ENCODE data around the gene DNAL4. TPM values are rescaled to one million over a fixed set of nuclear protein-coding genes. Genes with fewer than 3 reads are reported as not detected.

The DNAL4 gene
- total RNA-seq, 6 experiments from 2014 or later, result 8.6 to 11.5 (median 9.8) TPM

GRCh38 chr22:38784856-38785255, 9.1 kb downstream of the DNAL4 start:
- Mint-ChIP-seq H3K27me3 (ENCODE audit: insufficient read depth) (no peaks in the 10 kb centered on the region), H3K9me3 (no peaks in the 10 kb centered on the region), H3K4me3 (no peak overlapping the region), H3K36me3 (ENCODE audit: low read depth) (peaks cover 12% of the 10 kb centered on the region), H3K27ac (no peak overlapping the region), H3K4me1 (ENCODE audit: low read depth) (peaks cover 28% of the 10 kb centered on the region)
- DNase-seq, result no peak
- no peak for TF ChIP-seq CTCF (IDR thresholded peaks at IDR 0.05)

DNA sequence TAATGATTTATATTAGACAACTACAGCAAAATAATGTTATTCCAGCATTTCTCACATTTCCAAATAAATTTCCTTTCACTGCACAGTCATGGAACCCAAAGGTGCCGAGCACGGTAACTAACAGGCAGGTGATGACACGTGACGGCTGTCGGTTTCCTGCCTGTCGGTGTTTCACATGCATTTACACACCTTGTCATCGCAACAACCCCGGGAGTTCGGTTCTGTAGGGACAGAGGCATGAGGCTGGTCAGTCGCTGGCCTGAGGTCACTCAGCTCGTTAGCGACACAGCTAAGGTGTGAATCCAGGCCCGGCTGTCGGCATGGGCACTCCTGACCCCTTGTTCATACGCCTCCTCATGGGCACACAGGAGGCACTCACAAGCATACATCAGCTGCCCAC, 9.9 kb downstream of the DNAL4 start:
- peaks cover 28% of the 10 kb centered on the region for H3K4me1 Mint-ChIP-seq (ENCODE audit: low read depth)
- no peaks in the 10 kb centered on the region for H3K9me3 Mint-ChIP-seq
- H3K27ac Mint-ChIP-seq, result no peak overlapping the region
- peaks cover 12% of the 10 kb centered on the region for H3K36me3 Mint-ChIP-seq (ENCODE audit: low read depth)
- no peak overlapping the region for H3K4me3 Mint-ChIP-seq
- no peaks in the 10 kb centered on the region for H3K27me3 Mint-ChIP-seq (ENCODE audit: insufficient read depth)
- DNase-seq, result no peak
- TF ChIP-seq CTCF (IDR thresholded peaks at IDR 0.05), result no peak

DNA sequence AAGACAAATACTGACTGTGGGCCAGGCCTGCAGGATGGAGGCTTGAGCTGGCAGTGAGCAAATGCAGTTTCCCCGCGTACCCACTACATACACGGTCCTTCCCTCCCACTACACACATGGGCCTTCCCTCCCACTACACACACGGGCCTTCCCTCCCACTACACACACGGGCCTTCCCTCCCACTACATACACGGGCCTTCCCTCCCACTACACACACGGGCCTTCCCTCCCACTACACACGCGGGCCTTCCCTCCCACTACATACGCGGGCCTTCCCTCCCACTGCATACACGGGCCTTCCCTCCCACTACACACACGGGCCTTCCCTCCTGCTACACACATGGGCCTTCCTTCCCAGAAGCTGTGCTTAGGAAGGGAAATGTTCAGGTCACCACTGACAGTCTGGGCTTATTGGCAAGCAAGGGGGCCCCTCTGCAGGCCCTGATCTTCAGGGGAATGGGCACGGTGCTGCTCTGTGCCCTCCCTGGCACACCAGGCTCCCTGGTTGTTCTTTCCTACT, 10.8 kb downstream of the DNAL4 start:
- no peak overlapping the region for H3K27ac Mint-ChIP-seq
- TF ChIP-seq CTCF (IDR thresholded peaks at IDR 0.05), result no peak
- peaks cover 28% of the 10 kb centered on the region for H3K4me1 Mint-ChIP-seq (ENCODE audit: low read depth)
- peaks cover 10% of the 10 kb centered on the region for H3K36me3 Mint-ChIP-seq (ENCODE audit: low read depth)
- no peak overlapping the region for H3K4me3 Mint-ChIP-seq
- no peaks in the 10 kb centered on the region for H3K27me3 Mint-ChIP-seq (ENCODE audit: insufficient read depth)
- DNase-seq, result no peak
- no peaks in the 10 kb centered on the region for H3K9me3 Mint-ChIP-seq

- H3K4me3 Mint-ChIP-seq, result no peak overlapping the region
- no peak for DNase-seq
- no peaks in the 10 kb centered on the region for H3K27me3 Mint-ChIP-seq (ENCODE audit: insufficient read depth)
- no peak for TF ChIP-seq CTCF (IDR thresholded peaks at IDR 0.05)
- H3K36me3 Mint-ChIP-seq (ENCODE audit: low read depth), result peaks cover 9% of the 10 kb centered on the region
- H3K27ac Mint-ChIP-seq, result no peak overlapping the region
- H3K4me1 Mint-ChIP-seq (ENCODE audit: low read depth), result peaks cover 28% of the 10 kb centered on the region
- H3K9me3 Mint-ChIP-seq, result no peaks in the 10 kb centered on the region
Observed at GRCh38 chr22:38782402-38783094, 11.4 kb downstream of the DNAL4 start.

DNA sequence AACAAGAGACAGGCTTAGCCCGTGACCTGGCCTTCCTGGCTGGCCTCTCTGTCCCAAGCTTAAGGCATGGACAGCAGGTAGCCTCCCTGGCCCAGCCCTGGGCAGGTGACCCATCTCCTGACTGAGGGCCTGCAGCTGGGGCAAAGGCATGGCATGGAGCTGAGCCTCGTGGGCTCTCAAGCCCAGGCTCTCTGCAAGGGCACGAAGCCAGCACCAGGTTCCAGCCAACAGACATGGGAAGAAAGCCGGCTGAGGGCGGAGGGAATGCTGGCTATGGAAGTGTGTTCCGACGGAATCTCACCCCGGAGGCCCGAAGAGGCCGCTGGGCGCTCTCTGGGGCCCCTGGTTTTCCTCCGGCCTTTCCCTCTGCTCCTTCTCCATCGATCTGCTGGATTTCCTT, 12.9 kb downstream of the DNAL4 start:
- peaks cover 9% of the 10 kb centered on the region for H3K36me3 Mint-ChIP-seq (ENCODE audit: low read depth)
- TF ChIP-seq CTCF (IDR thresholded peaks at IDR 0.05), result no peak
- no peak overlapping the region for H3K4me3 Mint-ChIP-seq

More for the DNA sequence above, 12.9 kb downstream of the DNAL4 start:
- Mint-ChIP-seq H3K27me3 (ENCODE audit: insufficient read depth) (no peaks in the 10 kb centered on the region), H3K4me1 (ENCODE audit: low read depth) (peaks cover 20% of the 10 kb centered on the region), H3K27ac (no peak overlapping the region), H3K9me3 (no peaks in the 10 kb centered on the region)
- DNase-seq, result no peak

Measured in HFFc6 (cell line).